ENCODE results near the gene SNAPC3. TPM values are rescaled to one million over a fixed set of nuclear protein-coding genes. Genes with fewer than 3 reads are reported as not detected.

SNAPC3 gene
- total RNA-seq, 1 experiment from 2014 or later: 26.2 TPM

DNA sequence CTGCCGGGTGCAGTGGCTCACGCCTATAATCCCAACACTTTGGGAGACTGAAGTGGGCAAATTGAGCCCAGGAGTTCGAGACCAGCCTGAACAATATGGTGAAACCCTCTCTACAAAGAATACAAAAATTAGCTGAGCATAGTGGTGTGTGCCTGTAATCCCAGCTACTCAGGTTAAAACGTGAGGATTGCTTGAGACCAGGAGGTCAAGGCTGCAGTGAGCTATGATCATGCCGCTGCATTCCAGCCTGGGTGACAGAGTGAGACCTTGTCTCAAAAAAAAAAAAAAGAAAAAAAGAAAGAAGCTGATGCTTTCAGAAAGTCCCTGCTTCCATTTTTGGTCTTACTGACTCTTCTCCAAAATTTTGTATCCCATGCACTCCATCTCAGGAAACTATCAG, 31.3 kb downstream of the SNAPC3 start:
- CTCF ChIA-PET: no interaction called here
- H3K36me3 ChIP-seq (ENCODE audit: insufficient read depth, low read length, poor library complexity, severe bottlenecking): peaks cover 8% of the 10 kb centered on the region
- BruUV-seq (replicated peaks): no TSS peak

DNA sequence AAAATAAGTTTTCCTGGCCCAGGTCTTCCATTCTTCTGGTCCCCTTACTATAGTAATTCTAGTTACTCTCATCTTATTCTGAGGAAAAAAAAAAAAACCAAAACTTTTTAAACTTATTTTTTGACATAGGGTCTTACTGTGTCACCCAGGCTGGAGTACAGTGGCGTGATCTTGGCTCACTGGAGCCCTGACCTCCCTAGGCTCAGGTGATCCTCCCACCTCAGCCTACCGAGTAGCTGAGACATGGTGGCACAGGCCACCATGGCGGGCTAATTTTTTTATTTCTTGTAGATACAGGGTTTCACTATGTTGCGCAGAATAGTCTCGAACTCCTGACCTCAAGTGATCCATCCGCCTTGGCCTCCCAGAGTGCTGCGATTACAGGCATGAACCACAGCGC, 38.4 kb downstream of the SNAPC3 start:
- Histone ChIP-seq H3K27ac (ENCODE audit: low read depth, low read length, poor library complexity, severe bottlenecking) (no peak overlapping the region), H3K36me3 (ENCODE audit: insufficient read depth, low read length, poor library complexity, severe bottlenecking) (peaks cover 24% of the 10 kb centered on the region), H3K9me3 (ENCODE audit: low read depth, low read length, poor library complexity, severe bottlenecking) (no peaks in the 10 kb centered on the region), H3K27me3 (replicated peaks; ENCODE audit: insufficient read depth, low read depth, low read length, poor library complexity) (no peaks in the 10 kb centered on the region), H3K4me3 (ENCODE audit: low read depth, low read length, poor library complexity, severe bottlenecking) (no peak overlapping the region), H3K4me1 (ENCODE audit: insufficient read depth, low read length, poor library complexity, severe bottlenecking) (no peaks in the 10 kb centered on the region)
- intact Hi-C loops (cut with micrococcal nuclease; ENCODE audit: unreplicated experiment): no loop called here
- TF ChIP-seq EZH2 (IDR thresholded peaks at IDR 0.05; ENCODE audit: borderline replicate concordance, low read depth, low read length, poor library complexity, severe bottlenecking): no peak
- TF ChIP-seq, protein P1, sequence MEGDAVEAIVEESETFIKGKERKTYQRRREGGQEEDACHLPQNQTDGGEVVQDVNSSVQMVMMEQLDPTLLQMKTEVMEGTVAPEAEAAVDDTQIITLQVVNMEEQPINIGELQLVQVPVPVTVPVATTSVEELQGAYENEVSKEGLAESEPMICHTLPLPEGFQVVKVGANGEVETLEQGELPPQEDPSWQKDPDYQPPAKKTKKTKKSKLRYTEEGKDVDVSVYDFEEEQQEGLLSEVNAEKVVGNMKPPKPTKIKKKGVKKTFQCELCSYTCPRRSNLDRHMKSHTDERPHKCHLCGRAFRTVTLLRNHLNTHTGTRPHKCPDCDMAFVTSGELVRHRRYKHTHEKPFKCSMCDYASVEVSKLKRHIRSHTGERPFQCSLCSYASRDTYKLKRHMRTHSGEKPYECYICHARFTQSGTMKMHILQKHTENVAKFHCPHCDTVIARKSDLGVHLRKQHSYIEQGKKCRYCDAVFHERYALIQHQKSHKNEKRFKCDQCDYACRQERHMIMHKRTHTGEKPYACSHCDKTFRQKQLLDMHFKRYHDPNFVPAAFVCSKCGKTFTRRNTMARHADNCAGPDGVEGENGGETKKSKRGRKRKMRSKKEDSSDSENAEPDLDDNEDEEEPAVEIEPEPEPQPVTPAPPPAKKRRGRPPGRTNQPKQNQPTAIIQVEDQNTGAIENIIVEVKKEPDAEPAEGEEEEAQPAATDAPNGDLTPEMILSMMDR (conservative IDR thresholded peaks at IDR 0.05; ENCODE audit: low read depth, low read length): no peak
- no peak for DNase-seq (ENCODE audit: low spot score)
- no TSS peak for BruUV-seq (replicated peaks)
- CTCF ChIA-PET: no interaction called here
- POLR2A ChIA-PET (ENCODE audit: low non-redundant PET): no interaction called here

More for the DNA sequence above, 31.3 kb downstream of the SNAPC3 start:
- no peak for DNase-seq (ENCODE audit: low spot score)
- TF ChIP-seq EZH2 (IDR thresholded peaks at IDR 0.05; ENCODE audit: borderline replicate concordance, low read depth, low read length, poor library complexity, severe bottlenecking): no peak
- TF ChIP-seq, protein P1 (conservative IDR thresholded peaks at IDR 0.05; ENCODE audit: low read depth, low read length): no peak
- no peak overlapping the region for H3K4me3 ChIP-seq (ENCODE audit: low read depth, low read length, poor library complexity, severe bottlenecking)
- intact Hi-C loops (cut with micrococcal nuclease; ENCODE audit: unreplicated experiment): no loop called here
- no peaks in the 10 kb centered on the region for H3K9me3 ChIP-seq (ENCODE audit: low read depth, low read length, poor library complexity, severe bottlenecking)
- no peaks in the 10 kb centered on the region for H3K27me3 ChIP-seq (replicated peaks; ENCODE audit: insufficient read depth, low read depth, low read length, poor library complexity)
- POLR2A ChIA-PET (ENCODE audit: low non-redundant PET): no interaction called here
- no peak overlapping the region for H3K27ac ChIP-seq (ENCODE audit: low read depth, low read length, poor library complexity, severe bottlenecking)
- no peaks in the 10 kb centered on the region for H3K4me1 ChIP-seq (ENCODE audit: insufficient read depth, low read length, poor library complexity, severe bottlenecking)

DNA sequence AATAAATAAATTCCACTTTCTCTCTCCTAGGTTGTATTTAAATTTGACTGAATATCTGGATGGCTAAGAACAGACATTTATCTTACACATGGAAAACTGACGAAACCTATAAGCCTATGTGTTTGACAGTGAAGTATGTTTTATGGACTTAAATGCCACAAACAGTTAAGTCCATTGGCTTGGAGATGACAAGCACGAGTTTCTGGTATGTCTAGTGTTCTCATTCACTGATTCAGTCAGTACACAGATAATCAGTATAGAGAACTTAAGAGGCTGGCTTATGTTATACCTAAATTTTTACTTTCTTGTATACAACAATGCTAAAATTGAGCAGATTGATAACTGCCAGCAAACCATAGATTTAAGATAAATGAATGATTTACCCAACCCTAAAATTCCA, 38.9 kb downstream of the SNAPC3 start:
- POLR2A ChIA-PET (ENCODE audit: low non-redundant PET): no interaction called here
- no TSS peak for BruUV-seq (replicated peaks)

More for the DNA sequence above, 38.9 kb downstream of the SNAPC3 start:
- intact Hi-C loops (cut with micrococcal nuclease; ENCODE audit: unreplicated experiment): no loop called here
- Histone ChIP-seq H3K27ac (ENCODE audit: low read depth, low read length, poor library complexity, severe bottlenecking) (no peak overlapping the region), H3K36me3 (ENCODE audit: insufficient read depth, low read length, poor library complexity, severe bottlenecking) (peaks cover 30% of the 10 kb centered on the region), H3K9me3 (ENCODE audit: low read depth, low read length, poor library complexity, severe bottlenecking) (no peaks in the 10 kb centered on the region), H3K4me3 (ENCODE audit: low read depth, low read length, poor library complexity, severe bottlenecking) (no peak overlapping the region), H3K4me1 (ENCODE audit: insufficient read depth, low read length, poor library complexity, severe bottlenecking) (no peaks in the 10 kb centered on the region), H3K27me3 (replicated peaks; ENCODE audit: insufficient read depth, low read depth, low read length, poor library complexity) (no peaks in the 10 kb centered on the region)
- DNase-seq (ENCODE audit: low spot score): no peak
- CTCF ChIA-PET: no interaction called here
- no peak for TF ChIP-seq EZH2 (IDR thresholded peaks at IDR 0.05; ENCODE audit: borderline replicate concordance, low read depth, low read length, poor library complexity, severe bottlenecking)
- TF ChIP-seq, protein P1 (conservative IDR thresholded peaks at IDR 0.05; ENCODE audit: low read depth, low read length): no peak
